Measurements from ENCODE around the gene GGA1. TPM values are rescaled to one million over a fixed set of nuclear protein-coding genes. Genes with fewer than 3 reads are reported as not detected.
A peak's percentile ranks its signal among the peaks of the same experiment; 100 is the strongest.

Gene GGA1
- total RNA-seq, 1 donor from 2014 or later, result 64.4 TPM

DNA sequence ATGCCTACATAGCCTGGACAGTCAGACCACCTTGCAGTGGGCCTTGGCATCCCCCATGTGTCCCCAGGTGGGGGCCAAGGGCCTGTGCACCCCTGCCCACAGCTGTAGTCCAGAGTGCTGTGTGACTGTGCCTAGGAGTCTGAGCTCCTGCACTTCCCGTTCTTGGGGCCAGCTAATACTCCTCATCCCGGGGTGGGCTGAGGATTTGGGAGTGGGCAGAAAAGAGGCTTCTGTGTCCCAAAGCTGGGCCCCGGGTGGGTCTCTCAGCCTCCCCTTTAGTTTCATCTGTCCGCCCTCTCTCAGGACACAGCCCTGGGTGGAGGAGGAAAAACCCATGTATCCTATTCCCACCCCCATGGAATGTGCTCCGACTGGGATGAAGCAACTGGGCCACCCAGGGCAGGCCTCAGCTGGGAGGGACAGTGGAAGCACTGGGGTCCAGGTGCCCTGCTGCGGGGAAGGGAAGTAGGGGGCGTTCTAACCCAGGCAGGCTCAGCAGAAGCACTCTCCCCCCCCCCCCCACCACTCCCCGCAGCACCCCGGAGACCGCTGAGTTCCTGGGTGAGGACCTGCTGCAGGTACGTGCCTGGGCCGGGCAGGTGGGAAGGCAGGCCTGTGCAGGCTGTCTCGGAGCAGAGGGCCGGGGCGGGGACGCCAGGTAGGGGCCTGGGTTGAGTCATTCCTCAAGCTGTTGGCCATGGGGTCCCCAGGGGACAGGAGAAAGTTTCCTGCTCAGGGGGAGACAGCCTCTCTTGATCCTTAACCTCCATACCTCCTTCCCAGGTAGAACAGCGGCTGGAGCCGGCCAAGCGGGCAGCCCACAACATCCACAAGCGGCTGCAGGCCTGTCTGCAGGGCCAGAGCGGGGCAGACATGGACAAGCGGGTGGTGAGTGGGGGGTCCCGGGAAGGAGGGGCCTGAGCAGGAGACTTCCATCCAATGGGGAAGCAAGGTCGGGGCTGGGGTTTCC, 32.2 kb downstream of the GGA1 start:
- Histone ChIP-seq H3K27me3 (no peaks in the 10 kb centered on the region), H3K4me3 (peak overlapping the region; percentile 62), H3K36me3 (no peaks in the 10 kb centered on the region), H3K9me3 (no peaks in the 10 kb centered on the region), H3K27ac (peak overlapping the region; percentile 59), H3K4me1 (peaks cover 38% of the 10 kb centered on the region)
- intact Hi-C loops (cut with DNase I), result loop anchor here (10.0 kb wide), 1 partner anchor 144 kb away; no protein-coding TSS in a partner anchor
- ATAC-seq (peak; percentile 2), DNase-seq (no peak)
- TF ChIP-seq, protein P1, sequence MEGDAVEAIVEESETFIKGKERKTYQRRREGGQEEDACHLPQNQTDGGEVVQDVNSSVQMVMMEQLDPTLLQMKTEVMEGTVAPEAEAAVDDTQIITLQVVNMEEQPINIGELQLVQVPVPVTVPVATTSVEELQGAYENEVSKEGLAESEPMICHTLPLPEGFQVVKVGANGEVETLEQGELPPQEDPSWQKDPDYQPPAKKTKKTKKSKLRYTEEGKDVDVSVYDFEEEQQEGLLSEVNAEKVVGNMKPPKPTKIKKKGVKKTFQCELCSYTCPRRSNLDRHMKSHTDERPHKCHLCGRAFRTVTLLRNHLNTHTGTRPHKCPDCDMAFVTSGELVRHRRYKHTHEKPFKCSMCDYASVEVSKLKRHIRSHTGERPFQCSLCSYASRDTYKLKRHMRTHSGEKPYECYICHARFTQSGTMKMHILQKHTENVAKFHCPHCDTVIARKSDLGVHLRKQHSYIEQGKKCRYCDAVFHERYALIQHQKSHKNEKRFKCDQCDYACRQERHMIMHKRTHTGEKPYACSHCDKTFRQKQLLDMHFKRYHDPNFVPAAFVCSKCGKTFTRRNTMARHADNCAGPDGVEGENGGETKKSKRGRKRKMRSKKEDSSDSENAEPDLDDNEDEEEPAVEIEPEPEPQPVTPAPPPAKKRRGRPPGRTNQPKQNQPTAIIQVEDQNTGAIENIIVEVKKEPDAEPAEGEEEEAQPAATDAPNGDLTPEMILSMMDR (IDR thresholded peaks at IDR 0.05), result no peak

GRCh38 chr22:37641561-37641949, 32.9 kb downstream of the GGA1 start:
- intact Hi-C loops (cut with DNase I), result loop anchor here (10.0 kb wide), 1 partner anchor 143 kb away; no protein-coding TSS in a partner anchor

GRCh38 chr22:37643225-37643847, 34.7 kb downstream of the GGA1 start:
- H3K4me1 ChIP-seq, result peaks cover 19% of the 10 kb centered on the region
- DNase-seq (peak; percentile 90), ATAC-seq (peak; percentile 83)

More at GRCh38 chr22:37641561-37641949, 32.9 kb downstream of the GGA1 start:
- H3K27ac ChIP-seq, result no peak overlapping the region
- H3K9me3 ChIP-seq, result no peaks in the 10 kb centered on the region
- DNase-seq, result no peak
- no peak overlapping the region for H3K4me3 ChIP-seq
- H3K4me1 ChIP-seq, result peaks cover 32% of the 10 kb centered on the region
- no peaks in the 10 kb centered on the region for H3K36me3 ChIP-seq
- TF ChIP-seq, protein P1 (IDR thresholded peaks at IDR 0.05), result no peak
- H3K27me3 ChIP-seq, result no peaks in the 10 kb centered on the region
- no peak for ATAC-seq

DNA sequence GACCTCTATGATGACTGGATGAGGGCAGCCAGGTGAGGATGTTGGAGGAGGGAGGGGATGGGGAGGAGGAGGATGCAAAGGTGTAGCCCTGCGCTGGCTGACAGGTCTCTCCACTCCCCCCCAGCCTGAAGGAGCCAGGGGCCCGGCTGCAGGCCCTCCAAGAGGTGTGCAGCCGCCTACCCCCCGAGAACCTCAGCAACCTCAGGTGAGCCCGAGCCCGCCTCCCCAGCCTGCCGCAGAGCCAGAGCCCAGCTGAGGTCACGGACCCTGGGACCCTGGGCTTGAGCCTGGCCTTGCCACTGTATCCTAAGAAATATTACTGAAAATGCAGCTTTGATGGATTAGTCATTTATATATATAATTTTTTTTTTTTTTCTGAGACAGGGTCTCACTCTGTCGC, 38.7 kb downstream of the GGA1 start:
- DNase-seq (no peak), ATAC-seq (no peak)
- TF ChIP-seq, protein P1 (IDR thresholded peaks at IDR 0.05), result no peak
- Histone ChIP-seq H3K4me1 (no peaks in the 10 kb centered on the region), H3K9me3 (no peaks in the 10 kb centered on the region), H3K27me3 (no peaks in the 10 kb centered on the region), H3K4me3 (no peak overlapping the region), H3K27ac (no peak overlapping the region), H3K36me3 (peaks cover 31% of the 10 kb centered on the region)
- intact Hi-C loops (cut with DNase I), result loop anchor here (10.0 kb wide), 1 partner anchor 137 kb away; no protein-coding TSS in a partner anchor

More at GRCh38 chr22:37643225-37643847, 34.7 kb downstream of the GGA1 start:
- TF ChIP-seq, protein P1 (IDR thresholded peaks at IDR 0.05), result peak; percentile 95
- Histone ChIP-seq H3K36me3 (peaks cover 4% of the 10 kb centered on the region), H3K4me3 (no peak overlapping the region), H3K27me3 (no peaks in the 10 kb centered on the region), H3K9me3 (no peaks in the 10 kb centered on the region), H3K27ac (no peak overlapping the region)
- intact Hi-C loops (cut with DNase I), result loop anchor here (10.0 kb wide), 1 partner anchor 141 kb away; no protein-coding TSS in a partner anchor

DNA sequence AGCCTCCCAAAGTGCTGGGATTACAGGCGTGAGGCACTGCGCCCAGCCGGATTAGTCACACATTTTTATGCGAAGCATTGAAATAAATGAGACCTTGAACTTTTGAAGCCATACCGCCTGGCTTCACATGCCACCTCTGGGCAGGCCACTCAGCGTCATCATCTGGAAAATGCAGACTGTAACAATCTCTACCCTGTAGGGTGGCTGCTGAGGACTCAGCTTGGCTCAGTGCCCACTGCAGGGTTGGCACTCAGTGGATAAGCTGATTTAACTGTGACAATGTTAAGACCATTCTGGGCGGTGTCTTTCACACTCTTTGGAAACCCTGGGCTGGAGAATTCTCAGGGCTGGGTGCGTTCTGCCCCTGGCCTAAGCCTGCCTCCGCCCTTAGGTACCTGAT, 39.3 kb downstream of the GGA1 start:
- Histone ChIP-seq H3K27me3 (no peaks in the 10 kb centered on the region), H3K4me1 (no peaks in the 10 kb centered on the region), H3K9me3 (no peaks in the 10 kb centered on the region), H3K4me3 (no peak overlapping the region), H3K27ac (no peak overlapping the region), H3K36me3 (peaks cover 37% of the 10 kb centered on the region)
- DNase-seq (no peak), ATAC-seq (no peak)
- intact Hi-C loops (cut with DNase I), result loop anchor here (10.0 kb wide), 1 partner anchor 137 kb away; no protein-coding TSS in a partner anchor
- TF ChIP-seq, protein P1 (IDR thresholded peaks at IDR 0.05), result no peak

Data from upper lobe of right lung (tissue), 1 donor.